Motor neuron (in vitro differentiated cells): ENCODE measurements around the gene CPT1B. TPM values are rescaled to one million over a fixed set of nuclear protein-coding genes. Genes with fewer than 3 reads are reported as not detected.
"Not testable (repeated sequence)": the region's sequence is repeated elsewhere in the genome, so short reads cannot be mapped to it uniquely, and the experiment has no call there.

Experiments used
- ATAC-seq, 8 experiments: fragments of 200-7000 bp; cut with Tn5 transposase; replicated peaks in 6 of 8; 2 replicates each; pipeline ENCODE4 v1.8.0; 2021; ENCODE audit warnings: mild to moderate bottlenecking in 8 of 8, moderate library complexity in 8 of 8
- H3K27ac ChIP-seq, 2 donors: fragments of 250-450 bp; sonication (Bioruptor Pico); 2 replicates each; pipeline ENCODE4 v1.9.0; 2021; ENCODE audit warnings: antibody characterized with exemption in 2 of 2, mild to moderate bottlenecking in 2 of 2, moderate library complexity in 1 of 2
- H3K4me1 ChIP-seq, 2 donors: fragments of 250-450 bp; sonication (Bioruptor Pico); replicated peaks in 1 of 2; 2 replicates each; pipeline ENCODE4 v1.6.1; 2021; ENCODE audit warnings: antibody characterized with exemption in 2 of 2, mild to moderate bottlenecking in 2 of 2, moderate library complexity in 1 of 2
- H3K4me3 ChIP-seq, 5 donors: fragments of 250-450 bp; sonication (Bioruptor Pico); 2 replicates each; pipeline ENCODE4 v1.9.0; 2021; ENCODE audit warnings: antibody characterized with exemption in 5 of 5, mild to moderate bottlenecking in 5 of 5, moderate library complexity in 4 of 5
- WGBS, 10 experiments: fragments of 450-650 bp; shearing (Covaris generic); methylation state at CpG; one replicate each; pipeline ENCODE4 v1.0.0; 2022; 5-methylcytosine and 5-hydroxymethylcytosine counted together
- in situ Hi-C, 9 experiments: fragments of 400-800 bp; cut with MboI; loops; one replicate each; pipeline ENCODE4 v1.15.0; 2021; ENCODE audit warnings: low sequenced_read_pairs in 9 of 9, low pct_unique_long_range_greater_than_20kb in 2 of 9; ENCODE audit not compliant: unreplicated experiment in 9 of 9
- total RNA-seq, 8 experiments: library from RNA; unstranded; fragments of 300-600 nt; gene quantifications; 2 replicates each; pipeline versions ENCODE4 v1.2.3 to v1.2.4, GENCODE V29; 2022

CPT1B gene
- total RNA-seq, 8 experiments from 2014 or later: 2.8 to 17.7 (median 9.6) TPM

GRCh38 chr22:50548921-50549790 lies 29.1 kb downstream of the CPT1B start:
- H3K27ac ChIP-seq: no peak overlapping the region
- peaks cover 18 to 31% of the 10 kb centered on the region in 2 donors for H3K4me1 ChIP-seq
- in situ Hi-C loops: no loop called here
- no peak for ATAC-seq
- 87 to 100% methylated on average over 3 to 7 of the region's 68 CpGs; no CpG with 5 or more reads in 8 of the 10 experiments for WGBS, 10 experiments
- no peak overlapping the region for H3K4me3 ChIP-seq

GRCh38 chr22:50548040-50548920 lies 29.9 kb downstream of the CPT1B start:
- no peak for ATAC-seq
- 58% methylated on average over 4 of the region's 56 CpGs; no CpG with 5 or more reads in 9 of the 10 experiments for WGBS, 10 experiments
- no peak overlapping the region for H3K4me3 ChIP-seq
- in situ Hi-C loops: no loop called here
- H3K4me1 ChIP-seq: peaks cover 22 to 31% of the 10 kb centered on the region in 2 donors
- H3K27ac ChIP-seq: no peak overlapping the region

GRCh38 chr22:50547263-50547985 lies 30.8 kb downstream of the CPT1B start:
- peak in 2 of 8 experiments; percentile 11 to 14 for ATAC-seq
- Histone ChIP-seq H3K4me3 (peak overlapping the region in 1 of 5 donors; percentile 23), H3K4me1 (peaks cover 22 to 31% of the 10 kb centered on the region in 2 donors), H3K27ac (no peak overlapping the region)
- 100% methylated on average over 4 of the region's 35 CpGs; no CpG with 5 or more reads in 9 of the 10 experiments for WGBS, 10 experiments
- in situ Hi-C loops: no loop called here

- peaks cover 22 to 31% of the 10 kb centered on the region in 2 donors for H3K4me1 ChIP-seq
- 90 to 92% methylated on average over 2 to 4 of the region's 78 CpGs; no CpG with 5 or more reads in 8 of the 10 experiments for WGBS, 10 experiments
- ATAC-seq: no peak
- H3K27ac ChIP-seq: no peak overlapping the region
- in situ Hi-C loops: no loop called here
- H3K4me3 ChIP-seq: peak overlapping the region in 1 of 5 donors; percentile 23
These were observed 31.6 kb downstream of the CPT1B start for GRCh38 chr22:50546326-50547262.

- peaks cover 22 to 31% of the 10 kb centered on the region in 2 donors for H3K4me1 ChIP-seq
- 70 to 86% (median 81%) methylated on average over 2 to 4 of the region's 10 CpGs; no CpG with 5 or more reads in 6 of the 10 experiments for WGBS, 10 experiments
- in situ Hi-C loops: no loop called here
- peak within 1 kb of the TSS in 1 of 2 donors; percentile 49 for H3K27ac ChIP-seq
- peak within 1 kb of the TSS in 1 of 5 donors; percentile 23 for H3K4me3 ChIP-seq
- ATAC-seq: peak in 5 of 8 experiments; percentile 36 to 92 (median 75)
These were observed 32.5 kb downstream of the CPT1B start, which contains the start of gene KLHDC7B for GRCh38 chr22:50545522-50546325. Gene KLHDC7B (plus strand): TSS chr22:50545899. CDS start chr22:50546244, 345 bp downstream.

GRCh38 chr22:50544746-50545253 lies 33.4 kb downstream of the CPT1B start:
- Histone ChIP-seq H3K4me3 (no peak overlapping the region), H3K27ac (no peak overlapping the region), H3K4me1 (peaks cover 22 to 31% of the 10 kb centered on the region in 2 donors)
- in situ Hi-C loops: no loop called here
- WGBS, 10 experiments: 0 to 94% (median 83%) methylated on average over 1 to 3 of the region's 5 CpGs; no CpG with 5 or more reads in 4 of the 10 experiments
- peak in 3 of 8 experiments; percentile 5 to 13 (median 8) for ATAC-seq

- Histone ChIP-seq H3K27ac (no peak overlapping the region), H3K4me1 (peaks cover 22 to 31% of the 10 kb centered on the region in 2 donors), H3K4me3 (peak overlapping the region in 3 of 5 donors; percentile 1 to 17 (median 2))
- in situ Hi-C loops: no loop called here
- ATAC-seq: peak; percentile 39 to 85 (median 76)
- 3 to 33% (median 13%) methylated on average over 1 to 21 of the region's 52 CpGs; no CpG with 5 or more reads in 5 of the 10 experiments for WGBS, 10 experiments
These were observed 34.0 kb downstream of the CPT1B start for GRCh38 chr22:50544078-50544745.

GRCh38 chr22:50542416-50542927 lies 35.8 kb downstream of the CPT1B start:
- ATAC-seq: no peak
- in situ Hi-C loops: no loop called here
- H3K4me3 ChIP-seq: no peak overlapping the region
- WGBS, 10 experiments: 69 to 95% (median 87%) methylated on average over 4 to 18 of the region's 19 CpGs
- peaks cover 22 to 29% of the 10 kb centered on the region in 2 donors for H3K4me1 ChIP-seq
- H3K27ac ChIP-seq: no peak overlapping the region

GRCh38 chr22:50541667-50542026 lies 36.6 kb downstream of the CPT1B start:
- H3K27ac ChIP-seq, in situ Hi-C loops, H3K4me3 ChIP-seq: not testable (repeated sequence)
- ATAC-seq: peak in 2 of 8 experiments; percentile 45 to 61
- peaks cover 22 to 24% of the 10 kb centered on the region in 2 donors for H3K4me1 ChIP-seq
- 0 to 100% (median 73%) methylated on average over 1 to 5 of the region's 5 CpGs; no CpG with 5 or more reads in 1 of the 10 experiments for WGBS, 10 experiments

- in situ Hi-C loops: no loop called here
- Histone ChIP-seq H3K27ac (no peak overlapping the region), H3K4me1 (peaks cover 11 to 15% of the 10 kb centered on the region in 2 donors), H3K4me3 (no peak overlapping the region)
- no peak for ATAC-seq
- WGBS, 10 experiments: 17 to 91% (median 85%) methylated on average over 1 to 10 of the region's 10 CpGs; no CpG with 5 or more reads in 1 of the 10 experiments
These were observed 37.8 kb downstream of the CPT1B start for GRCh38 chr22:50540381-50540780.
